ENCODE results near the gene CLSTN2.

GRCh38 chr3:140532793-140533330, 597.9 kb downstream of the CLSTN2 start:
- TF ChIP-seq CTCF (conservative IDR thresholded peaks at IDR 0.05) (no peak), EZH2 (IDR thresholded peaks at IDR 0.05; ENCODE audit: low read depth) (no peak)

All from PC-9 (cell line).